DOHH2 (cell line): ENCODE data around the gene CYS1.

Source experiments
- H3F3A ChIP-seq: fragments of 200-600 bp; sonication (generic), shearing (Covaris generic); 2 replicates; pipeline ENCODE4 v1.6.0; 2016; ENCODE audit warnings: antibody characterized with exemption, mild to moderate bottlenecking; ENCODE audit not compliant: control insufficient read depth, insufficient read depth
- H3K27ac ChIP-seq: fragments of 200-600 bp; sonication (generic); 2 replicates; pipeline ENCODE4 v1.5.1; 2014; ENCODE audit warnings: low read depth, mild to moderate bottlenecking, low read length, moderate library complexity
- H3K27me3 ChIP-seq: fragments of 200-600 bp; sonication (generic); 2 replicates; pipeline ENCODE4 v1.6.1; 2014; ENCODE audit warnings: mild to moderate bottlenecking, low read length, mixed read lengths; ENCODE audit not compliant: control insufficient read depth
- H3K36me3 ChIP-seq: fragments of 200-600 bp; sonication (generic); 2 replicates; pipeline ENCODE4 v1.6.1; 2014; ENCODE audit warnings: mild to moderate bottlenecking, low read length, moderate library complexity, mixed read lengths; ENCODE audit not compliant: control insufficient read depth
- H3K4me1 ChIP-seq: fragments of 200-600 bp; sonication (generic); 2 replicates; pipeline ENCODE4 v1.6.1; 2014; ENCODE audit warnings: mild to moderate bottlenecking, low read length, mixed read lengths; ENCODE audit not compliant: control insufficient read depth
- H3K4me2 ChIP-seq: fragments of 200-600 bp; sonication (generic); 2 replicates; pipeline ENCODE4 v1.6.0; 2014; ENCODE audit warnings: mild to moderate bottlenecking, low read length, moderate library complexity
- H3K4me3 ChIP-seq: fragments of 200-600 bp; sonication (generic); 2 replicates; pipeline ENCODE4 v1.5.1; 2014; ENCODE audit warnings: mild to moderate bottlenecking, low read length, mixed read lengths
- H3K79me2 ChIP-seq: fragments of 200-600 bp; sonication (generic); 2 replicates; pipeline ENCODE4 v1.6.1; 2014; ENCODE audit warnings: mild to moderate bottlenecking, low read length, mixed read lengths; ENCODE audit not compliant: control insufficient read depth
- H3K9me2 ChIP-seq: fragments of 200-600 bp; sonication (generic); replicated peaks from 2 replicates; pipeline ENCODE4 v1.6.1; 2014; ENCODE audit warnings: mild to moderate bottlenecking, low read length, mixed read lengths; ENCODE audit not compliant: control insufficient read depth
- H3K9me3 ChIP-seq: fragments of 200-600 bp; sonication (generic); 2 replicates; pipeline ENCODE4 v1.6.1; 2014; ENCODE audit warnings: antibody characterized with exemption, low read length, mixed read lengths; ENCODE audit not compliant: control insufficient read depth, insufficient read depth
- H4K20me1 ChIP-seq: fragments of 200-600 bp; sonication (generic); 2 replicates; pipeline ENCODE4 v1.6.0; 2014; ENCODE audit warnings: low read depth, mild to moderate bottlenecking, antibody characterized with exemption, low read length, moderate library complexity; ENCODE audit not compliant: control insufficient read depth, insufficient read depth
- CTCF ChIP-seq: fragments of 200-600 bp; sonication (generic); IDR thresholded peaks from one replicate; pipeline ENCODE4 v1.5.1; 2014; ENCODE audit warnings: antibody characterized with exemption, mild to moderate bottlenecking, low read depth, low read length; ENCODE audit not compliant: poor library complexity, severe bottlenecking
- EZH2phosphoT487 ChIP-seq: fragments of 200-600 bp; sonication (generic); IDR thresholded peaks from 2 replicates; pipeline ENCODE4 v1.6.1; 2017; ENCODE audit warnings: borderline replicate concordance, mild to moderate bottlenecking, antibody characterized with exemption, low read length, moderate library complexity, mixed read lengths

Gene CYS1

GRCh38 chr2:10045561-10046355, 34.5 kb downstream of the CYS1 start:
- TF ChIP-seq CTCF: no peak
- no peak for TF ChIP-seq EZH2phosphoT487

GRCh38 chr2:10043906-10044601, 36.2 kb downstream of the CYS1 start:
- no peak for TF ChIP-seq EZH2phosphoT487
- TF ChIP-seq CTCF: no peak
- Histone ChIP-seq H3K9me3 (no peaks in the 10 kb centered on the region), H3K4me3 (no peak overlapping the region), H3K27me3 (no peaks in the 10 kb centered on the region), H3K27ac (no peak overlapping the region), H3F3A (no peaks in the 10 kb centered on the region), H3K4me2 (no peak overlapping the region), H3K4me1 (no peaks in the 10 kb centered on the region), H4K20me1 (no peaks in the 10 kb centered on the region), H3K79me2 (no peaks in the 10 kb centered on the region), H3K36me3 (no peaks in the 10 kb centered on the region), H3K9me2 (no peaks in the 10 kb centered on the region)

More at GRCh38 chr2:10045561-10046355, 34.5 kb downstream of the CYS1 start:
- no peak overlapping the region for H3K4me2 ChIP-seq
- H3F3A ChIP-seq: no peaks in the 10 kb centered on the region
- no peaks in the 10 kb centered on the region for H3K27me3 ChIP-seq
- H3K9me3 ChIP-seq: no peaks in the 10 kb centered on the region
- no peaks in the 10 kb centered on the region for H4K20me1 ChIP-seq
- H3K79me2 ChIP-seq: no peaks in the 10 kb centered on the region
- H3K36me3 ChIP-seq: no peaks in the 10 kb centered on the region
- H3K9me2 ChIP-seq: no peaks in the 10 kb centered on the region
- no peaks in the 10 kb centered on the region for H3K4me1 ChIP-seq
- H3K27ac ChIP-seq: no peak overlapping the region
- H3K4me3 ChIP-seq: no peak overlapping the region

DNA sequence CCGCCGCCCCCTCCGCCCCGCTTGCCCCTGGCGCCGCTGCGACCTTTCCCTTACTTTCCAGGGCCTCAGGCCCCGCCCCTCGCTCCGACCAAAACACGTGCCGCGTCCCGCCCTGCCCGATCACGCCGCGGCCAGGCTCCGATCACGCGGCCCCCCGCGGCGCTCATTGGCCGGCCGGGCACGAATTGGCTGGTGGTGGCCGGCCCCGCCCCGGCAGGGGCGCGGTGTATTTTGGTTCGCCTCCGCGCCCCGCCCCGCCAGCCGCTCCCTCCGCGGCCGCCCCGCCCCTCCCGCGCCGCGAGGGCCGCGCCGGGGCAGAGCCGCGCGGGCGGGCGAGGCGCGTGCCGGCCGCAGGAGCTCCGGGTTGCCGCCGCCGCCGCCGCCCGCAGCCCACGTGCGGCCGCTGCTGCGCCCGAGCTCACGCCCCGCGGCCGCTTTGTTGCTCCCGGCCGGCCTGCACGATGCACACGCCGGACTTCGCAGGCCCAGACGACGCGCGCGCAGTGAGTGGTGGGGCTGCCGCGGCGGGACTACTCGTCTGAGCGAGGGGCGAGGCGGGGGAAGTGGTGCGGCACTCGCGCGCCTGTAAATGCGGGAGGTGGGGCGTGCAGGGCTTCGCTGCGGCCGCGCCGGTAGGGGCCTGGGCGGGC, 36.8 kb downstream of the CYS1 start, which contains the start of gene KLF11:
TSS of gene KLF11 (plus strand) at position 295 of the 650 bp plus-strand sequence. CDS start at position 462, 167 bp downstream.
- Histone ChIP-seq H3K4me3 (no peak within 1 kb of the TSS), H3K4me1 (no peaks in the 10 kb centered on the region), H3K27me3 (no peaks in the 10 kb centered on the region), H4K20me1 (no peaks in the 10 kb centered on the region), H3K79me2 (no peaks in the 10 kb centered on the region), H3F3A (no peaks in the 10 kb centered on the region), H3K36me3 (no peaks in the 10 kb centered on the region), H3K4me2 (no peak within 1 kb of the TSS), H3K9me3 (no peaks in the 10 kb centered on the region), H3K9me2 (no peaks in the 10 kb centered on the region), H3K27ac (no peak within 1 kb of the TSS)
- TF ChIP-seq EZH2phosphoT487 (no peak), CTCF (no peak)
